HG03139 (cell line): Measurements from ENCODE around the gene ARID3C.

Experiments
- ATAC-seq: cut with Tn5 transposase; IDR thresholded peaks from one replicate; pipeline ENCODE4 v1.9.1; 2021; ENCODE audit not compliant: unreplicated experiment

Gene ARID3C

GRCh38 chr9:34599546-34599945 is 29.3 kb downstream of the ARID3C start:
- ATAC-seq, result no peak

DNA sequence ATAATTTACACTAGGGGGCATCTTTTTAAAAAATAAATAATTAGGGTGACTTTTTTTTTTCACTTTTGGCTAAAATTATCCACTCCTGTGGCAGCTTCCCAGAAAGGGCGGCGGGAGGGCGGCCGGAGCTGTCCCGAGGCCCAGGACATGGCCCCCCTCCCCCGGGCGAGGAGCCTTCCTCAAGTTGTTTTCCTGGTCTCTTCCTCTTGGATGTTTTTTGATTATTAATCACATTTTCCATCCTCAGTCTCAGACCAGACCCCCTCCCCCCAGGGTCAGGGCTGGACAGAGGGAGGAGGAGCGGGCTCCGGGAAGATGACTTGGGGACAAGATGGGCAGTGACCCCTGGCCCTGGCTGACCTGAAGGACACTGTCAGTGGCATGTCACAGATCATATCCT is 34.7 kb downstream of the ARID3C start:
- no peak for ATAC-seq

- ATAC-seq, result no peak
Measured at GRCh38 chr9:34592895-34593601, 35.8 kb downstream of the ARID3C start.

GRCh38 chr9:34591917-34592866 is 36.7 kb downstream of the ARID3C start:
- ATAC-seq, result no peak

- ATAC-seq, result no peak
Measured at GRCh38 chr9:34591248-34591916, 37.5 kb downstream of the ARID3C start.

DNA sequence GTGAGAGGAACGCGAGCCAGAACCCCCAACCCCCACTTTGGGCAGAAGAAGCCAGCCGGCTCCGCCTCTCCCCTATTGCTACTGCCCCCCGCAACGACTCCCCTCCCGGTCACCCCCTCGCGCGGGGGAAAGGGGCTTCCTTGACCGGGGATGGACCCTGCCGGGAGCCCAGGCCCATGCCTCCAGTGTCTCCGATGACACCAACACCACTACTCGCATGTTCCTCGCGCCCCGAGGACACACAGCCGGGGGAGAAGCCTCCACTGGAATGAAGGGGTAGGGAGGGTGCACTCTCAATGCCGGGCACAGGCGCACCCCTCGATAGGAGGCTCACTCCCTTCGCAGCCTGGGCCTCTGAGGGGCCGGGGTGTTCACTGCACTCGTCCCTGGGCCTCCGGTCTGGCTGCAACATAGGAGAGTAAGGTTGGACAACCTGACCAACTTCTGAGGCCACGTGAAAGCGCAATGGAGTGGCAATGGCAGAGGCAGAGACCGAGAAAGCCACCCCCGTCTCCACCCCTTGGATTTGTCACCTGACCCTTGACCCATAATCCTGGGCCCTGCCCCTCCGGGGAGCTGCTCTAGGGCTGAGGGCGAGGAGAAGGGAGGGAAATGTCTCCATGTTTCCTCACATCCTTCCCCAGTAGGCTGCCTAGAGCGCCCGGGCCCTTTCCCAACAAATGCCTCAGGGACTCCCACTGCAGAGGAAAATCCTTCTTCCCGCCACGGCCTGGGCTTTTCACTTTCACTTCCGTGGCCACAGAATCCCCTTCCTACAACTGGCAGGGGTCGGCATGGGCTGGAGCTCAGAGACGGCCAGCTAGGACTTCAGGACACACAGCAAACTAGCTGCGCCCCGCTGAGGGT is 38.3 kb downstream of the ARID3C start:
- no peak for ATAC-seq

GRCh38 chr9:34589636-34590380 is 39.1 kb downstream of the ARID3C start, which contains the start of gene CNTFR:
Gene CNTFR (minus strand): TSS chr9:34589724. CDS start chr9:34568981, 20,743 bp downstream.
- ATAC-seq, result no peak

- ATAC-seq, result no peak
Measured at GRCh38 chr9:34588671-34589635, 39.9 kb downstream of the ARID3C start.

- no peak for ATAC-seq
Measured at GRCh38 chr9:34587271-34587670, 41.6 kb downstream of the ARID3C start.

- ATAC-seq, result no peak
Measured at GRCh38 chr9:34585946-34586669, 42.8 kb downstream of the ARID3C start.

- ATAC-seq, result no peak
Measured at GRCh38 chr9:34584970-34585369, 43.9 kb downstream of the ARID3C start.

- ATAC-seq, result no peak
Measured at GRCh38 chr9:34582787-34583186, 46.1 kb downstream of the ARID3C start.

GRCh38 chr9:34581318-34581717 is 47.5 kb downstream of the ARID3C start:
- ATAC-seq, result no peak

DNA sequence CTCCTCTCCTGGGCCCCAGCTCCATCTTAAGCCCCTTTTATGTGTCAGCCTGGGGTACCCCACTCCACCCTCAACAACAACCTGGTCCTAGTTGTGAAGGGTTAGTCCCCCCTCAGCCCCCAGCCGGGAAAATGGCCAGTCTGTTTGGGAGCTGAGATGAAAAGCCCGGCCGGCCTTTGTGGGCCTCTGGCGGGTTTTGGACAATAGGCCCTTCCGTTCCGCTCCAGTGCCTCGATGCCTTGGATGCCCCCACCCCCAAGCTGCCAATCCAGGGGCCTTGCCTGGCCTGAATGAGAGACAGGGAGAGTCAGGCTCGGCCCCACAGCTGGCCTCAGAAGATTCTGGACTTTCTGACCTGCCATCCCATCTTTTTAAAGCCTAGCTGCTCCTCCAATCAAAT is 48.5 kb downstream of the ARID3C start:
- ATAC-seq, result no peak

- no peak for ATAC-seq
Measured at GRCh38 chr9:34579808-34580163, 49.1 kb downstream of the ARID3C start.

DNA sequence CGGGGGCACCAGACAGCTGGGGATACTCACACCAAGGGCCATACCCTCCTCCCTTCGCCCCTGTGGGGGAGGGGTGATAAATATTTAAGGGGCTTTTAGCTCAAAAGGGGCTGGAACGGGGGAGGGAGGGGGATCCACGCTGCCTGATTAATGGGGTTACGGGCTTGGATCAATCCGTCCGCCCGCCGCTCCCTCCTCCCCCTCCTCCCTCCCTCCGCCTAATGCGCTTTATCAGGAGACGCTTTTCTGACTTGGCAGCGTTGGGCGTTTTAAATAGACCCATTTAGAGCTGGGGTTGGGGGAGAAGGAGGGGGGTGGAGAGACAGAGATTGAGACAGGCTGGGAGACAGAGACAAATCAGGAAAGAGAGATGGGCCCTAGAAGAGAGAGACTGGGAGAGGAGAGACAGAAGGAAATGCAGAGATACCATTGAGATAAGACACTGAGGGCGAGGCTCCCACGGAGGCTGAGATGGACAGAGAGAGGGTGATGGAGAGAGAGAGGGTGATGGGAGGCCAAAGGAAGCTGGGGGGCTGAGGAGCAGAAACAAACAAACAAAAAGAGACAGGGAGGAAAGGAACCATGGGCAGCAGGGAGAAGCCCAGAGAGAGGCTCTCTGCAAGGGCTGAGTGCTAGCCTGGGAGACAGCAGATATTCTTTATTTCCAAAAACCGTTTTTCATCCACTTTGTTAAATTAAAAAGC is 49.6 kb downstream of the ARID3C start:
- ATAC-seq, result no peak
